ENCODE measurements around the gene AKT1S1. TPM values are rescaled to one million over a fixed set of nuclear protein-coding genes. Genes with fewer than 3 reads are reported as not detected.
A peak's percentile ranks its signal among the peaks of the same experiment; 100 is the strongest.

Gene AKT1S1
- total RNA-seq, 2 experiments from 2014 or later, result 15.1 to 15.8 TPM

DNA sequence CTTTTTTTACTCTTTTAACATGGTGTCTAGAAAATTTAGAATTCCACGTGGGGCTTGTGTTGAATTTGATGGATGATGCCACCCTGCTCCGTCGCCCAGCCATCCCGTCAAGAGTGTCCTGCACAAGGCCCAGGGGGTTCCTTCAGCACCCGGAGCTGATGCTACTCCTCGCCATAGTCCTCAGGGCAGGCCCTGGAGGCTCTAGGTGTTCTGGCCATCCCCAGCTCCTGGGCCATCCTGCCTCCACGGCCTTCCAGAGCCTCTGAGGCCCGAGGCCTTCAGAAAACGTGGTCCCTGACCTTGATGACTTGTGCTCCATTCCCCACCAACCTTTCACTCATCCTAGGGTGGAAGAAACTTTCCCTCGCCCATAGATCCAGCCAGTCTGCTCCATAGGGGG, 3.3 kb downstream of the AKT1S1 start:
- Mint-ChIP-seq H3K4me1 (ENCODE audit: low read depth) (peaks cover 25% of the 10 kb centered on the region), H3K27me3 (no peaks in the 10 kb centered on the region), H3K36me3 (ENCODE audit: low read depth) (peaks cover 8% of the 10 kb centered on the region), H3K27ac (no peak overlapping the region), H3K4me3 (no peak overlapping the region), H3K9me3 (no peaks in the 10 kb centered on the region)
- ATAC-seq (ENCODE audit: poor library complexity), result no peak
- ChIA-PET CTCF (no interaction called here), POLR2A (no interaction called here)
- peaks cover 46% of the 10 kb centered on the region for H3K4me1 ChIP-seq (ENCODE audit: insufficient read depth, low read length)
- intact Hi-C loops (cut with DNase I, micrococcal nuclease), result loop anchor here in 1 of 2 experiments (10.0 kb wide), 1 partner anchor 1239 kb away; the partner anchor contains the start of gene DBP
- peaks cover 8% of the 10 kb centered on the region for H3K36me3 ChIP-seq (ENCODE audit: insufficient read depth, low read length)
- no peak overlapping the region for H3K4me3 ChIP-seq (ENCODE audit: low read length)
- no peaks in the 10 kb centered on the region for H3K9me3 ChIP-seq (ENCODE audit: control insufficient read depth in 1 of 2, insufficient read depth in 1 of 2, low read length in 2 of 2)
- DNase-seq, result no peak
- H3K27ac ChIP-seq (ENCODE audit: low read depth in 1 of 2, low read length in 2 of 2), result no peak overlapping the region
- H3K27me3 ChIP-seq (ENCODE audit: control insufficient read depth in 1 of 2, insufficient read depth in 2 of 2, low read length in 2 of 2), result no peaks in the 10 kb centered on the region
- no peak for TF ChIP-seq CTCF (IDR thresholded peaks at IDR 0.05)

- no peak overlapping the region for H3K27ac ChIP-seq (ENCODE audit: low read depth in 1 of 2, low read length in 2 of 2)
- intact Hi-C loops (cut with DNase I, micrococcal nuclease), result loop anchor here in 1 of 2 experiments (10.0 kb wide), 1 partner anchor 1238 kb away; the partner anchor contains the start of gene DBP
- H3K36me3 ChIP-seq (ENCODE audit: insufficient read depth, low read length), result peaks cover 4% of the 10 kb centered on the region
- Mint-ChIP-seq H3K27ac (no peak overlapping the region), H3K36me3 (ENCODE audit: low read depth) (peaks cover 4% of the 10 kb centered on the region), H3K9me3 (no peaks in the 10 kb centered on the region), H3K4me1 (ENCODE audit: low read depth) (peaks cover 19% of the 10 kb centered on the region), H3K27me3 (no peaks in the 10 kb centered on the region), H3K4me3 (no peak overlapping the region)
- no peak overlapping the region for H3K4me3 ChIP-seq (ENCODE audit: low read length)
- peaks cover 46% of the 10 kb centered on the region for H3K4me1 ChIP-seq (ENCODE audit: insufficient read depth, low read length)
- peaks cover 0 to 6% of the 10 kb centered on the region in 2 experiments for H3K9me3 ChIP-seq (ENCODE audit: control insufficient read depth in 1 of 2, insufficient read depth in 1 of 2, low read length in 2 of 2)
- ATAC-seq (ENCODE audit: poor library complexity), result no peak
- no peak for TF ChIP-seq CTCF (IDR thresholded peaks at IDR 0.05)
- no peak for DNase-seq
- H3K27me3 ChIP-seq (ENCODE audit: control insufficient read depth in 1 of 2, insufficient read depth in 2 of 2, low read length in 2 of 2), result no peaks in the 10 kb centered on the region
- CTCF ChIA-PET, result no interaction called here
- POLR2A ChIA-PET, result no interaction called here
These were observed 4.0 kb downstream of the AKT1S1 start for GRCh38 chr19:49873129-49873521.

- ChIA-PET POLR2A (no interaction called here), CTCF (no interaction called here)
- DNase-seq, result no peak
- H3K36me3 Mint-ChIP-seq (ENCODE audit: low read depth), result peaks cover 4% of the 10 kb centered on the region
- peaks cover 21% of the 10 kb centered on the region for H3K4me1 Mint-ChIP-seq (ENCODE audit: low read depth)
- no peaks in the 10 kb centered on the region for H3K27me3 ChIP-seq (ENCODE audit: control insufficient read depth in 1 of 2, insufficient read depth in 2 of 2, low read length in 2 of 2)
- no peak overlapping the region for H3K4me3 ChIP-seq (ENCODE audit: low read length)
- no peak for ATAC-seq (ENCODE audit: poor library complexity)
- H3K4me3 Mint-ChIP-seq, result peak overlapping the region; percentile 71
- H3K4me1 ChIP-seq (ENCODE audit: insufficient read depth, low read length), result peaks cover 50% of the 10 kb centered on the region
- no peak for TF ChIP-seq CTCF (IDR thresholded peaks at IDR 0.05)
- H3K9me3 Mint-ChIP-seq, result no peaks in the 10 kb centered on the region
- H3K9me3 ChIP-seq (ENCODE audit: control insufficient read depth in 1 of 2, insufficient read depth in 1 of 2, low read length in 2 of 2), result peaks cover 0 to 7% of the 10 kb centered on the region in 2 experiments
- H3K27ac ChIP-seq (ENCODE audit: low read depth in 1 of 2, low read length in 2 of 2), result no peak overlapping the region
- H3K36me3 ChIP-seq (ENCODE audit: insufficient read depth, low read length), result peaks cover 4% of the 10 kb centered on the region
- intact Hi-C loops (cut with DNase I, micrococcal nuclease), result loop anchor here in 1 of 2 experiments (10.0 kb wide), 1 partner anchor 1238 kb away; the partner anchor contains the start of gene DBP
- no peaks in the 10 kb centered on the region for H3K27me3 Mint-ChIP-seq
- H3K27ac Mint-ChIP-seq, result peak overlapping the region; percentile 40
These were observed 4.7 kb downstream of the AKT1S1 start for GRCh38 chr19:49872245-49873128.
